HG03521 (cell line): ENCODE measurements around the gene GRIN1.

Experiments used
- ATAC-seq: cut with Tn5 transposase; IDR thresholded peaks from one replicate; pipeline ENCODE4 v1.9.1; 2021; ENCODE audit warnings: mild to moderate bottlenecking, moderate library complexity; ENCODE audit not compliant: unreplicated experiment

Gene GRIN1

GRCh38 chr9:137161558-137162486 lies 22.9 kb downstream of the GRIN1 start:
- no peak for ATAC-seq

- no peak for ATAC-seq
These were observed 23.8 kb downstream of the GRIN1 start for GRCh38 chr9:137162505-137163364.

GRCh38 chr9:137163365-137163715 lies 24.4 kb downstream of the GRIN1 start:
- no peak for ATAC-seq

GRCh38 chr9:137163805-137164204 lies 24.9 kb downstream of the GRIN1 start:
- no peak for ATAC-seq

- no peak for ATAC-seq
These were observed 25.7 kb downstream of the GRIN1 start for GRCh38 chr9:137164370-137165249.

GRCh38 chr9:137165250-137165836 lies 26.4 kb downstream of the GRIN1 start:
- no peak for ATAC-seq

- ATAC-seq, result no peak
These were observed 27.7 kb downstream of the GRIN1 start for GRCh38 chr9:137166380-137167229.

- no peak for ATAC-seq
These were observed 28.4 kb downstream of the GRIN1 start for GRCh38 chr9:137167277-137167746.

GRCh38 chr9:137167747-137168572 lies 29.0 kb downstream of the GRIN1 start:
- no peak for ATAC-seq

GRCh38 chr9:137168573-137168903 lies 29.6 kb downstream of the GRIN1 start:
- ATAC-seq, result no peak

GRCh38 chr9:137168904-137169856 lies 30.2 kb downstream of the GRIN1 start:
- no peak for ATAC-seq

- no peak for ATAC-seq
These were observed 31.0 kb downstream of the GRIN1 start, which contains the start of gene LRRC26 for GRCh38 chr9:137169896-137170358. LRRC26 (minus strand) TSS chr9:137170051; CDS start chr9:137169943, 108 bp downstream.

- no peak for ATAC-seq
These were observed 31.7 kb downstream of the GRIN1 start for GRCh38 chr9:137170486-137171148.

GRCh38 chr9:137171149-137171900 lies 32.4 kb downstream of the GRIN1 start:
- no peak for ATAC-seq

- ATAC-seq, result no peak
These were observed 34.2 kb downstream of the GRIN1 start for GRCh38 chr9:137172901-137173795.
